Lung (tissue), 16 donors: ENCODE data around the gene IQCH. TPM values are rescaled to one million over a fixed set of nuclear protein-coding genes. Genes with fewer than 3 reads are reported as not detected.
A peak's percentile ranks its signal among the peaks of the same experiment; 100 is the strongest.

Source experiments
- ATAC-seq: fragments of 200-7000 bp; cut with Tn5 transposase; one replicate; pipeline ENCODE4 v1.9.1; 2020; ENCODE audit warnings: moderate number of reproducible peaks; ENCODE audit not compliant: insufficient read depth, low FRiP score
- DNase-seq, 3 donors: peaks; one replicate each; pipeline ENCODE4 v3.0.0-alpha.2; 2013 to 2017
- H3K27ac ChIP-seq, 2 donors: one replicate each; pipeline ENCODE4 v1.5.1; 2013; ENCODE audit warnings: mild to moderate bottlenecking in 2 of 2, moderate library complexity in 2 of 2, control low read depth in 1 of 2, inconsistent platforms in 1 of 2, low read depth in 1 of 2, low read length in 1 of 2
- H3K27me3 ChIP-seq, 3 donors: one replicate each; pipeline ENCODE4 v1.5.1; 2013; ENCODE audit warnings: low read length in 2 of 3; ENCODE audit not compliant: control insufficient read depth in 3 of 3, insufficient read depth in 3 of 3
- H3K36me3 ChIP-seq, 4 donors: one replicate each; pipeline ENCODE4 v1.5.1; 2013; ENCODE audit warnings: low read length in 4 of 4, mild to moderate bottlenecking in 1 of 4, moderate library complexity in 1 of 4; ENCODE audit not compliant: control insufficient read depth in 4 of 4, insufficient read depth in 4 of 4
- H3K4me1 ChIP-seq, 5 donors: one replicate each; pipeline ENCODE4 v1.5.1; 2013; ENCODE audit warnings: low read length in 5 of 5, mild to moderate bottlenecking in 2 of 5, moderate library complexity in 1 of 5; ENCODE audit not compliant: control insufficient read depth in 5 of 5, insufficient read depth in 5 of 5
- H3K4me3 ChIP-seq: one replicate; pipeline ENCODE4 v1.5.1; 2013; ENCODE audit warnings: mild to moderate bottlenecking, control low read depth, moderate library complexity
- H3K9ac ChIP-seq, 2 donors: one replicate each; pipeline ENCODE4 v1.5.1; 2013; ENCODE audit warnings: low read length in 2 of 2, control low read depth in 1 of 2; ENCODE audit not compliant: insufficient read depth in 1 of 2
- H3K9me3 ChIP-seq, 4 donors: one replicate each; pipeline ENCODE4 v1.5.1; 2013; ENCODE audit warnings: low read length in 3 of 4, mild to moderate bottlenecking in 1 of 4, moderate library complexity in 1 of 4; ENCODE audit not compliant: control insufficient read depth in 4 of 4, insufficient read depth in 3 of 4
- WGBS, 2 donors: extraction: QIAGEN DNeasy Blood & Tissue Kit; methylation state at CpG; one replicate each; pipeline ENCODE4 v1.1.7; 2013; 5-methylcytosine and 5-hydroxymethylcytosine counted together
- long read RNA-seq, 5 donors: transcript quantifications; one replicate each; lab custom pipeline, GENCODE V29; 2026
- polyA plus RNA-seq, 2 donors: library from polyadenylated mRNA; stranded (reverse); fragments of 200-250 nt; gene quantifications; one replicate each; pipeline ENCODE4 v1.2.1, GENCODE V29; 2013
- total RNA-seq, 2 donors: library from RNA; depleted of rRNA in 1 of 2; stranded (reverse); fragments of >200 nt in 1 of 2; gene quantifications; one replicate each; pipeline ENCODE4 v1.2.1, GENCODE V29; 2014 to 2021
- TF ChIP-seq, protein P1 (sequence below): IDR thresholded peaks from 2 replicates; pipeline ENCODE4 v1.5.1; 2012; ENCODE audit warnings: mild to moderate bottlenecking; ENCODE audit errors: control extremely low read depth, extremely low read depth
- donor health status: control.
- donor health status: control.
- donor health status: Bipolar disorder and iron deficiency.
- donor health status: healthy.
- donor health status: DM: yes; HTN: yes; CAD: no.

Gene IQCH
- total RNA-seq: 10 to 100 TPM in 1 of 2 donors, 1 to 10 TPM in 1; 7.7 to 10.5 TPM
- polyA plus RNA-seq: 1 to 10 TPM; 1.1 to 1.3 TPM
- long read RNA-seq, donor 1: 0 reads
- long read RNA-seq, donor 2: 0 reads
- long read RNA-seq, donor 3: 0 reads
- long read RNA-seq, donor 4: 0 reads
- long read RNA-seq, donor 5: 0 reads

- H3K27ac ChIP-seq: peak within 1 kb of the TSS; percentile 88 to 92
- H3K9me3 ChIP-seq: no peaks in the 10 kb centered on the region
- TF ChIP-seq, protein P1, sequence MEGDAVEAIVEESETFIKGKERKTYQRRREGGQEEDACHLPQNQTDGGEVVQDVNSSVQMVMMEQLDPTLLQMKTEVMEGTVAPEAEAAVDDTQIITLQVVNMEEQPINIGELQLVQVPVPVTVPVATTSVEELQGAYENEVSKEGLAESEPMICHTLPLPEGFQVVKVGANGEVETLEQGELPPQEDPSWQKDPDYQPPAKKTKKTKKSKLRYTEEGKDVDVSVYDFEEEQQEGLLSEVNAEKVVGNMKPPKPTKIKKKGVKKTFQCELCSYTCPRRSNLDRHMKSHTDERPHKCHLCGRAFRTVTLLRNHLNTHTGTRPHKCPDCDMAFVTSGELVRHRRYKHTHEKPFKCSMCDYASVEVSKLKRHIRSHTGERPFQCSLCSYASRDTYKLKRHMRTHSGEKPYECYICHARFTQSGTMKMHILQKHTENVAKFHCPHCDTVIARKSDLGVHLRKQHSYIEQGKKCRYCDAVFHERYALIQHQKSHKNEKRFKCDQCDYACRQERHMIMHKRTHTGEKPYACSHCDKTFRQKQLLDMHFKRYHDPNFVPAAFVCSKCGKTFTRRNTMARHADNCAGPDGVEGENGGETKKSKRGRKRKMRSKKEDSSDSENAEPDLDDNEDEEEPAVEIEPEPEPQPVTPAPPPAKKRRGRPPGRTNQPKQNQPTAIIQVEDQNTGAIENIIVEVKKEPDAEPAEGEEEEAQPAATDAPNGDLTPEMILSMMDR: no peak
- peak within 1 kb of the TSS; percentile 57 to 82 for H3K9ac ChIP-seq
- peaks cover 0 to 4% (median 0%) of the 10 kb centered on the region in 3 donors for H3K27me3 ChIP-seq
- H3K36me3 ChIP-seq: no peaks in the 10 kb centered on the region
- peak; percentile 99 for ATAC-seq
- H3K4me3 ChIP-seq: peak within 1 kb of the TSS; percentile 80
- DNase-seq: peak; percentile 96 to 98 (median 97)
- 0% methylated on average over 76 of the region's 76 CpGs for WGBS, 2 donors
- peaks cover 0 to 9% (median 5%) of the 10 kb centered on the region in 5 donors for H3K4me1 ChIP-seq
Measured at GRCh38 chr15:67254238-67255175, at the start of gene IQCH, which contains the start of gene AAGAB. Gene IQCH, plus strand, starts transcription at chr15:67254786. Its CDS starts 111 bp downstream, at chr15:67254897. Gene AAGAB, minus strand, starts transcription at chr15:67254661. Its CDS starts 30 bp downstream, at chr15:67254631.

GRCh38 chr15:67207555-67208207, 46.9 kb upstream of the IQCH start:
- H3K9ac ChIP-seq: no peak overlapping the region
- TF ChIP-seq, protein P1: no peak
- H3K9me3 ChIP-seq: no peaks in the 10 kb centered on the region
- DNase-seq (no peak), ATAC-seq (no peak)
- H3K4me3 ChIP-seq: no peak overlapping the region
- no peaks in the 10 kb centered on the region for H3K27me3 ChIP-seq
- H3K4me1 ChIP-seq: peaks cover 0 to under 1% (median 0%) of the 10 kb centered on the region in 5 donors
- WGBS, 2 donors: 98 to 99% methylated on average over 3 of the region's 3 CpGs
- H3K27ac ChIP-seq: no peak overlapping the region
- H3K36me3 ChIP-seq: peaks cover 4 to 6% (median 4%) of the 10 kb centered on the region in 4 donors

GRCh38 chr15:67208396-67208795, 46.2 kb upstream of the IQCH start:
- peaks cover 4 to 5% (median 4%) of the 10 kb centered on the region in 4 donors for H3K36me3 ChIP-seq
- no peak overlapping the region for H3K27ac ChIP-seq
- no peak overlapping the region for H3K4me3 ChIP-seq
- no peak for DNase-seq
- H3K9ac ChIP-seq: no peak overlapping the region
- no peaks in the 10 kb centered on the region for H3K27me3 ChIP-seq
- TF ChIP-seq, protein P1: no peak
- ATAC-seq: no peak
- no peaks in the 10 kb centered on the region for H3K9me3 ChIP-seq
- 69 to 94% methylated on average over 2 of the region's 2 CpGs for WGBS, 2 donors
- H3K4me1 ChIP-seq: no peaks in the 10 kb centered on the region
